OCI-LY1 (cell line): ENCODE data around the gene HENMT1.

Experiments
- H2AFZ ChIP-seq: fragments of 200-600 bp; sonication (generic), shearing (Covaris generic); 2 replicates; pipeline ENCODE4 v1.6.0; 2014; ENCODE audit warnings: antibody characterized with exemption, mild to moderate bottlenecking, low read length
- H3F3A ChIP-seq: fragments of 200-600 bp; sonication (generic), shearing (Covaris generic); 2 replicates; pipeline ENCODE4 v1.6.0; 2014; ENCODE audit warnings: mild to moderate bottlenecking, antibody characterized with exemption, low read length, moderate library complexity; ENCODE audit not compliant: insufficient read depth
- H3K27ac ChIP-seq: fragments of 200-600 bp; sonication (generic); 2 replicates; pipeline ENCODE4 v1.5.1; 2014; ENCODE audit warnings: low read length, mixed run types, mild to moderate bottlenecking, low read depth; ENCODE audit not compliant: poor library complexity, severe bottlenecking
- H3K27me3 ChIP-seq: fragments of 200-600 bp; sonication (generic); 2 replicates; pipeline ENCODE4 v1.6.0; 2014; ENCODE audit warnings: antibody characterized with exemption, mild to moderate bottlenecking, low read length, moderate library complexity; ENCODE audit not compliant: insufficient read depth
- H3K36me3 ChIP-seq: fragments of 200-600 bp; sonication (generic); 2 replicates; pipeline ENCODE4 v1.6.1; 2014; ENCODE audit warnings: mild to moderate bottlenecking, antibody characterized with exemption, low read length, moderate library complexity, mixed read lengths; ENCODE audit not compliant: insufficient read depth
- H3K4me1 ChIP-seq: fragments of 200-600 bp; sonication (generic); 2 replicates; pipeline ENCODE4 v1.5.1; 2014; ENCODE audit warnings: mild to moderate bottlenecking, low read length, moderate library complexity; ENCODE audit not compliant: insufficient read depth, severe bottlenecking
- H3K4me2 ChIP-seq: fragments of 200-600 bp; sonication (generic), shearing (Covaris generic); 2 replicates; pipeline ENCODE4 v1.6.1; 2014; ENCODE audit warnings: low read length
- H3K4me3 ChIP-seq: fragments of 200-600 bp; sonication (generic); 2 replicates; pipeline ENCODE4 v1.5.1; 2014; ENCODE audit warnings: low read length, low read depth, mild to moderate bottlenecking, mixed read lengths; ENCODE audit not compliant: poor library complexity, severe bottlenecking
- H3K79me2 ChIP-seq: fragments of 200-600 bp; shearing (Covaris generic); 2 replicates; pipeline ENCODE4 v1.6.1; 2016; ENCODE audit warnings: mixed run types, low read length, mixed read lengths; ENCODE audit not compliant: insufficient read depth
- H3K9ac ChIP-seq: fragments of 200-600 bp; sonication (generic), shearing (Covaris generic); 2 replicates; pipeline ENCODE4 v1.6.1; 2014; ENCODE audit warnings: mild to moderate bottlenecking, low read length, mixed read lengths
- H3K9me2 ChIP-seq: fragments of 200-600 bp; sonication (generic), shearing (Covaris generic); 2 replicates; pipeline ENCODE4 v1.6.1; 2014; ENCODE audit warnings: low read depth, mild to moderate bottlenecking, low read length, mixed read lengths
- H3K9me3 ChIP-seq: fragments of 200-600 bp; shearing (Covaris generic); 2 replicates; pipeline ENCODE4 v1.6.1; 2014; ENCODE audit warnings: low read length, mixed read lengths
- H4K20me1 ChIP-seq: fragments of 200-600 bp; sonication (generic), shearing (Covaris generic); 2 replicates; pipeline ENCODE4 v1.6.0; 2016; ENCODE audit warnings: mild to moderate bottlenecking, low read length; ENCODE audit not compliant: insufficient read depth
- CTCF ChIP-seq: fragments of 200-600 bp; sonication (generic), shearing (Covaris generic); IDR thresholded peaks from 2 replicates; pipeline ENCODE4 v1.5.1; 2017; ENCODE audit warnings: mild to moderate bottlenecking, antibody characterized with exemption, low read length, moderate library complexity, mixed read lengths
- EZH2 ChIP-seq: fragments of 200-600 bp; sonication (generic), shearing (Covaris generic); IDR thresholded peaks from 2 replicates; pipeline ENCODE4 v1.8.0; 2017; ENCODE audit warnings: borderline replicate concordance, mixed run types, mild to moderate bottlenecking, antibody characterized with exemption, low read length, moderate library complexity, mixed read lengths

Gene HENMT1

GRCh38 chr1:108609483-108610049 is 51.3 kb downstream of the HENMT1 start:
- H3K27ac ChIP-seq, result no peak overlapping the region
- no peaks in the 10 kb centered on the region for H3K4me1 ChIP-seq
- H4K20me1 ChIP-seq, result no peaks in the 10 kb centered on the region
- no peaks in the 10 kb centered on the region for H3K36me3 ChIP-seq
- no peak overlapping the region for H3K4me3 ChIP-seq
- no peak overlapping the region for H3K9ac ChIP-seq
- TF ChIP-seq CTCF (no peak), EZH2 (no peak)
- H3K9me2 ChIP-seq, result no peaks in the 10 kb centered on the region
- no peaks in the 10 kb centered on the region for H3K9me3 ChIP-seq
- no peaks in the 10 kb centered on the region for H3K27me3 ChIP-seq
- no peaks in the 10 kb centered on the region for H3K79me2 ChIP-seq
- no peak overlapping the region for H3K4me2 ChIP-seq
- no peaks in the 10 kb centered on the region for H3F3A ChIP-seq
- H2AFZ ChIP-seq, result no peak overlapping the region

GRCh38 chr1:108606478-108606877 is 54.4 kb downstream of the HENMT1 start:
- Histone ChIP-seq H3K9me2 (no peaks in the 10 kb centered on the region), H3K27me3 (no peaks in the 10 kb centered on the region), H3K9ac (no peak overlapping the region), H3K27ac (no peak overlapping the region), H3K4me3 (no peak overlapping the region), H3K4me1 (no peaks in the 10 kb centered on the region), H3K79me2 (no peaks in the 10 kb centered on the region), H3K9me3 (no peaks in the 10 kb centered on the region), H4K20me1 (no peaks in the 10 kb centered on the region), H3K4me2 (no peak overlapping the region), H3K36me3 (no peaks in the 10 kb centered on the region), H3F3A (no peaks in the 10 kb centered on the region), H2AFZ (no peak overlapping the region)
- TF ChIP-seq EZH2 (no peak), CTCF (no peak)

GRCh38 chr1:108605633-108606032 is 55.3 kb downstream of the HENMT1 start:
- TF ChIP-seq EZH2 (no peak), CTCF (no peak)
- H3K79me2 ChIP-seq, result no peaks in the 10 kb centered on the region
- H3F3A ChIP-seq, result no peaks in the 10 kb centered on the region
- no peak overlapping the region for H3K4me2 ChIP-seq
- H3K4me1 ChIP-seq, result no peaks in the 10 kb centered on the region
- H3K27me3 ChIP-seq, result no peaks in the 10 kb centered on the region
- no peaks in the 10 kb centered on the region for H3K9me3 ChIP-seq
- no peaks in the 10 kb centered on the region for H3K9me2 ChIP-seq
- H2AFZ ChIP-seq, result no peak overlapping the region
- no peak overlapping the region for H3K4me3 ChIP-seq
- H3K27ac ChIP-seq, result no peak overlapping the region
- H3K9ac ChIP-seq, result no peak overlapping the region
- no peaks in the 10 kb centered on the region for H4K20me1 ChIP-seq
- H3K36me3 ChIP-seq, result no peaks in the 10 kb centered on the region
